Non-pigmented ciliary epithelial cell (primary cell): Measurements from ENCODE around the gene TBC1D10B.

Source experiments
- DNase-seq: peaks from one replicate; pipeline ENCODE4 v3.0.0-alpha.2; 2010; ENCODE audit warnings: low read depth

Gene TBC1D10B

GRCh38 chr16:30372038-30372712 is 1.9 kb upstream of the TBC1D10B start:
- no peak for DNase-seq

DNA sequence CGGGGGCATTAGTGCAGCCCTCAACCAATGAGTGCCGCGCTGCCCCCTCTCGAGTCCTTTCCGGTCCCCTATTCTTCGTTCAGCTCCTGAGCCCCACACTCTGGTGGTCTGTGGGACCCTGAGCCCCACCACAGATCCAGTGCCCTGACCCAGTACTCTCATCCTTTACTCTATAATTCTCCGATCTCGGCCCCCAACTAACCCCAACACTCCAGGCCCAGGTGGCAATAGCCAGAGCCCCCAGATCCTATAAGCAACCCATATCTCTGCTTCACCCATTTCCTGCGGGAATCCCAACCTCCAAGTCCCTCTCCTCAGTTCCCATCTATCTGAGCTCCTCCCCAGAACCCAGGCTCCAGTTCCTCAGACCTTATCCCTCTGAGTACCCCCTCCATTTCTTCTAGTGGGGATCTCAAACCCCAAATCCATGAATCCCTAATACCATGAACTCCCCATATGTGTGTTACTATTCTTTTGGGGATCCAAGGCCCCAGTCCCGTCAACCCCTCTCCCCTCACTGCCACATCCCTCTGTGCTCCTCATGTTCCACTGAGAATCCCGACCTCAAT is 1.0 kb upstream of the TBC1D10B start:
- DNase-seq = no peak

DNA sequence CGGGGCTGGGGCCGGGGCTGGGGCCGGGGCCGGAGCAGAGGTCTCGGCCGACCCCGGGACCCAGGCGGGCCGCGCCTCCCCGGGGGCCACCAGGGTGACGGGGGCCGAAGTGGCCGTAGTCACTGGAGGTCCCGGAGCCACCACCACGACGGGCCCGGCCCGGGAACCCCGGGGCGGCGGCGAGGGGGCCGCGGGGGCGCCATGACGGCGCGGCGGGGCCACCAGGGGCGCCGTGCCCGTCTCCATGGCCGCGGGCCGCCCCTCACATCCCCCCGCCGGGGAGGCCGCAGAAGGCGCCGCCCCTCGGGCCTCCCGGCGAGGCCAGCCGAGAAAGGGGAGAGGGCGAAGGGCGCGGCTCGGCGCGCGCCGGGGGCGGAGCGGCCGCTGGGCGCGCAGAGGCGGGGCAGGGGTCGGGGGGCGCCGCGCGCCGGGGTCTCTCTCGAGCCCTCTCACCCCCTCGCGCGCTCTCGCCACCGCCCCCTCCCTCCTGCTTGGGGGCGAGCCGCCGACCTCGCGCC is 297 bp downstream of the TBC1D10B start:
- no peak for DNase-seq

- no peak for DNase-seq
Measured at GRCh38 chr16:30369091-30369937, 980 bp downstream of the TBC1D10B start.

DNA sequence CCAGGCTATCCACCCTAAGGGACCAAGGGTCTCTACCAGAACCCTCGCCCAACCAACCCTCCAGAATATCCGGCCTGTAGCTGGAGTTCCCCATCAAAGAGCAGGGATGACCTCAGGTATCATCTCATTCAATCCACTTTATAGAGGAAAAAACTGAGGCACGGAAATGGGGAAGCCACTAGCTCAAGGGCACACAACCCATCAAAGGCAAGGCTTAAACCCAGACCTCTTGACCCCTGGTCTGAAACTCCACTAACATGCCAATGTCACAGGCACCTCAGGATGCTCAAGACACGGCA is 1.6 kb downstream of the TBC1D10B start:
- no peak for DNase-seq

GRCh38 chr16:30368122-30368791 is 2.0 kb downstream of the TBC1D10B start:
- no peak for DNase-seq

DNA sequence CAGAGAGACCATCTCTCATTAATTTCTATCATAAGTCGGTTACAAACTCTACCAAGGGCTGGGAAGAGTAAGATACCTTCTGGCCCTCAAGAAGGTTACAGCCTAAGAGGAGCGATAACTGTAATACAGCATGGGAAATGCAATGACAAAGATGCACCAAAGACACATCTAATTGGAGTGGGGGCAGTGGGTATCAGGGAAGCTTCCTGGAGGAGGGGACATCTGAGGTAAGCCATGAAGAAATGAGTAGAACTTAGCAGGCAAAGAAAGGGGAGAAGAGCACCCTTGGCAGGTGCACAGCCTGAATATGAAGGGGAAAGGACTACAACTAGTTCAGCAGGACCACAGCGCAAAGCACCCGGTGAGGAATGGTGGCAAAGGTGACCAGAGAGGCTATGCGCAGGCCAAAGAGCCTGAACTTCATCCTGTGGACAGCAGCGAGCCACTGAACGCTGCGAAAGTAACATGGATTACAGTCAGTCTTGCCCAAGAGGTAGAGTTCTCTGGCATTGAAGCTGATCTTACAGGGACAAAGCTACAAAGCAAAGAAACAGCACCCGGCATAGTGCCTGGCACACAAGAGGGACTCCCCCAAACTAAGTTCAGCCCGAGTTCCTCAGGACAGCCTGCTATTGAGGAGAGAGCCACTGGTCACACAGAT is 2.8 kb downstream of the TBC1D10B start:
- no peak for DNase-seq

GRCh38 chr16:30366511-30366910 is 3.8 kb downstream of the TBC1D10B start:
- no peak for DNase-seq

- no peak for DNase-seq
Measured at GRCh38 chr16:30365200-30365599, 5.1 kb downstream of the TBC1D10B start.

DNA sequence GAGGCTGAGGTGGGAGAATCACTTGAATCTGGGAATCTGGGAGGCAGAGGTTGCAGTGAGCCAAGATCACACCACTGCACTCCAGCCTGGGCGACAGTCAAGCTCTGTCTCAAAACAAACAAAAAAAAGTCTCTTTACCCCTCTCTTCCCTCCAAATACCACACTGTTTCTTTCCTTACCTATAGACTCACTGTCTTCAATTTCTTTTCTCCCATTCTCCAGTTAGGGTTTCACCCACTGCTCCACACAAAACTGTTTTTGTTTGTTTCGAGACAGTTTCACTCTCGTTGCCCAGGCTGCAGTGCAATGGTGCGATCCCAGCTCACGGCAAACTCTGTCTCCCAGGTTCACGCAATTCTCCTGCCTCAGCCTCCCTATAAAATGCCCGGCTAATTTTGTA is 9.1 kb downstream of the TBC1D10B start:
- DNase-seq = no peak

DNA sequence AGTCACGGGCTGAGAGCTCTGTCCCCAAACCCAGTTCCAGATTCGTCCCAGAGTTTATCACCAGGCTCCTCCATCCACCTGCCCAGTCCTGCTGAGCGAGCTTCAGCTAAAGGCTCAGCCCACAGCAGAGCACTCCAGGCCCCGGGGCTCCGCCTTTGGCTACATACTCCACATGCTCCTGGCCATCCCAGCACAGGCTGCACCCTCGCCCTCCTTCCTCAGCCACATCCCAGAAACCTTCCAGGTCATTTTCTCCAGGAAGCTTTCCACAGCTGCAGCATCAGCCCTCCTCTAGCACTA is 10.5 kb downstream of the TBC1D10B start:
- no peak for DNase-seq

DNA sequence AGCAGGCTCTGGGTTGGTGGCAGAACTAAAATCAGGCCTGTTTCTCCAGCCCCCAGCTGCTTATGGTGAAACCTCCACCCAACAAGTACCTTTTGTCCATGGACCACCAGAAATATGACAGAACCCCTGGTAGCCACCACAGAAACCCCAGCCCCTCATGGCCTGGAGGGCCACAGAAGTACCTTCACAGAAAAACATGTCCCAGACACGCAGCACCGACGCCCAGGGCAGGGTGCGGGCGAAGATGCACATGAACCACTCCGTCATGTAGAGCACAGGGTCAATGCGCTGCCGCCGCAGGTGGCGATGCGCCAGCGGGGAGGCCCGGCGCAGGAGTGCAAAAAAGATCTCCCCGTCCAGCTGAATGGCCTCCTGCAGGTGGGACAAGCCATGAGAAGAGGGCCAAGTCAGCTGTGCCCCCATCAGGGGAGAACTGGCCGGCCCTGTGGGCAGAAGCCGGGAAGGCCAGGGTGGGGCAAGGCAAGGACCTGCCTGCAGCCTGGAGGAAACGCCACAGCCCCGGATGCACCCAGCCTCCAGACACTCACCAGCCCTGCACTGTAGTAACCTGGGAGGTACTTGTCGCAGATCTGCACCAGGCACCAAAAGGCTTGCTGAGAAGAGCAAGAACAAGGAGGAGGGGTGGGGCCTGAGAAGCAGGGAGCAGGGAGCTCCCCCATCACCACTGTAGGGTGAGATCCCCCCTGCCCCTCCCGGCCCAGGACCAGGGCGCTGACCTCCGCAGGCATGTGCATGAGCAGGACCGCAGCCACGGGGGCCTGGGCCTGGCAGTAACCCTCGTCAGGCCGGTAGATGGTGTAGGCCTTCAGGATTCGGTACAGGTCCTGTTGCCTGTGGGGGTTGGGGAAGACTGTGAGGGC is 11.1 kb downstream of the TBC1D10B start:
- no peak for DNase-seq

GRCh38 chr16:30358577-30358936 is 11.7 kb downstream of the TBC1D10B start:
- DNase-seq = no peak

GRCh38 chr16:30357715-30358576 is 12.3 kb downstream of the TBC1D10B start:
- no peak for DNase-seq

DNA sequence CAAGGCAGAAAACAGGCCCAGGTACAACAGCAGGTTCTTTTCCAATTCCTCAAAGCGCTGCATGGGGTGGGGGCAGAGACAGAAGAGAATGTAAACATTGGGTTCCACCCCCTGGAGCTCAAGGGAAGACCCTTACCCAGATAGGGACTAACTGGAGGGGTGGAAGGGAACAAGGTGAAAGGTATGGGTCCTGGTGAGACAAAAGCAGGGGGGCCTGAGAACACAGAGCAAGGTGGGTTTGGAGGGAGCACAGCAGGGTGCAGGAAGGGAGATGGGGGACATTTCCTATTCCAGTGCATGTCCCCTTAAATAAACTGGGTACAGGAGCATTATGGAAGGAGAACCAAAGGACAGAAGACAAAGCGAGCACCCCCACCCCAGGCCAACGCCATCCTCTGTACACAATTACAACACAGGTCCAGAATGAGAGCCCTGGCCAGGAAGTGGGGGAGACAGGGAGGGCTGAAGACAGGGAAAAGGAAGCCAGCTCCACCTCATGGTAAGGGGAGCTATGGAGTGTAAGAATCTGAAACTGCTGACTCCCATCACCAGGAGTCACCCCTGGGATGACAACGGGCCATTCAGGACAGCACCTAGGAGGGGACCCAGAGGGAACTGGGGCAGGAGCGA is 13.1 kb downstream of the TBC1D10B start:
- DNase-seq = no peak

GRCh38 chr16:30356401-30357084 is 13.8 kb downstream of the TBC1D10B start:
- DNase-seq = no peak

DNA sequence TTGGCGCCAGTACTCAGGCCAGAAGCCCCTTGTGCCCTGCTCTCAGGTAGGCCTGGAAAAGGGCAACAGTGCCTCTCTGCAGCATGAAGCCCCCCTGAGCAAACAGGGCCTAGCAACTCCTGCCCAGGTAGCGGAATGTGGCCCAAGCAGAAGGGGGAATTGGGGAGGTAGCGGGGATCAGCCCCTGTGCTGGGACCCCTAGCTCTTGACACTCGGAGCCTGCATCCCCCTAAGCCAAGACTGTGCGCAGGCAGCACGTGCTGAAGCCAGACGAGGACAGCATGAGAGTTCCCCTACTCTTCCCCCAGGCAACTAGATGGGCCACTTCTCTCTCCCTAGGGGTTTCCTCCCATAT is 14.4 kb downstream of the TBC1D10B start:
- DNase-seq = no peak

- peak; percentile 99 for DNase-seq
Measured at GRCh38 chr16:30355144-30355953, 14.9 kb downstream of the TBC1D10B start, which contains the start of gene CD2BP2. Gene CD2BP2 (minus strand): TSS chr16:30355308. CDS start chr16:30354681, 627 bp downstream.
